GM18861 (cell line): ENCODE data around the gene SNTG2.

Experiments used
- ATAC-seq: cut with Tn5 transposase; IDR thresholded peaks from one replicate; pipeline ENCODE4 v1.9.1; 2021; ENCODE audit not compliant: unreplicated experiment

SNTG2 gene

GRCh38 chr2:926259-926793 is 24.3 kb upstream of the SNTG2 start:
- no peak for ATAC-seq

GRCh38 chr2:926896-927295 is 23.8 kb upstream of the SNTG2 start:
- no peak for ATAC-seq

- no peak for ATAC-seq
These were observed 21.5 kb upstream of the SNTG2 start for GRCh38 chr2:929011-929735.

DNA sequence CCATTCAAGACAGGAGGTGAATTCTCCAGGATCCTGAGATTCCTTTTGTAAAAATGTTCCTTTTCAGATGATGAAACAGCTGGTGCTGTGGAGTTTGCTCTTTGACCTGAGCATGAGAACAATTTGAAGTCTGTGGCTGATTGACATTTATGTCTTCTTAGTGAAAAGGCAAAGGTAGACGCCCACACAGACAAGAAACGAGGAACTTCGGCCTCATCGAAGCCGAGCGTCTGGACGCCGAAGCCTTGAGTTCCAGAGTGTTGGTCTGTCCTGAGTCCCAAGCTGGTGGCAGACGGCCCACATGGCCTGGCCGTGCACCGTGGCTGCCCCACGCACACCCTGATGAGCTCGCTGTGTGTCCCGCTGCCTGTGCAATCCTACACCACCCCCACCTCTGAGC is 20.7 kb upstream of the SNTG2 start:
- ATAC-seq: no peak

DNA sequence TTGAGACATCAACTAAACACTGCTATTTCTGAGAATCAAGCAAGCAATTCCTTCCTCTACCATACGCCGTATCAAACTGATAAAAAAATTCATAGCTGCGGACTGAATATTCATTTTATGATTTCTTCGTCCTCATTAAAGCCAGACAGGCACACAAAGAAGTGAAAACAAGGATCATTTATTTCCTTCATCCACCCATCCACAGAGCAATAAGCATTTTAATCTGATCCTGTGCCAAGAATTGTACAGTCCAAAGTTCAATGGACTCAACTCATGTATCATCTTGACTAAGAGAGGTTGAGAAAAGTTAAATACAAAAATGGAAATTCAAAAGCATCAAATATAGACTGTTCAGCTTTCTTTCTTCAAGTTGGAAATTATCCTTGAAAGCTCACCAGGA is 19.7 kb upstream of the SNTG2 start:
- ATAC-seq: no peak

- no peak for ATAC-seq
These were observed 18.1 kb upstream of the SNTG2 start for GRCh38 chr2:932320-933115.

- no peak for ATAC-seq
These were observed 16.8 kb upstream of the SNTG2 start for GRCh38 chr2:933734-934295.

DNA sequence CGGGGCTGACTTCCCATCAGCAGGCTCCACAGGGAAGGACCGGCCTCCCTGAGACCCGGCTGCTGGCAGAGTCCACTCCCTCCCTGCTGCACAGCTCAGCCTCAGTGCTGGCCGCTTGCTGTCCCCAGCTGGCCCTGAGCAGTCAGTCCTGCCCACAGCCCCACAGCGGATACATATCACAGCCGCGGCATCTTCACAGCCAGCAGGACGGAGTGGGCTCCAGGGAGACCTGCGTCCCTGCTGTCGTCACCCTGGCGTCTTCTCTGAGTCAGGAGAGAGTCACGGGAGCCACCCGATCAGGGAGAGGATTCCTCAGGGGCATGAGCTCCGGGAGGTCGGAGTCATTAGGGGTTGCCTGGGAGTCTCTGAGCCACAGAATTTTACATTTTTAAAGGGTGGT is 13.1 kb upstream of the SNTG2 start:
- ATAC-seq: no peak

DNA sequence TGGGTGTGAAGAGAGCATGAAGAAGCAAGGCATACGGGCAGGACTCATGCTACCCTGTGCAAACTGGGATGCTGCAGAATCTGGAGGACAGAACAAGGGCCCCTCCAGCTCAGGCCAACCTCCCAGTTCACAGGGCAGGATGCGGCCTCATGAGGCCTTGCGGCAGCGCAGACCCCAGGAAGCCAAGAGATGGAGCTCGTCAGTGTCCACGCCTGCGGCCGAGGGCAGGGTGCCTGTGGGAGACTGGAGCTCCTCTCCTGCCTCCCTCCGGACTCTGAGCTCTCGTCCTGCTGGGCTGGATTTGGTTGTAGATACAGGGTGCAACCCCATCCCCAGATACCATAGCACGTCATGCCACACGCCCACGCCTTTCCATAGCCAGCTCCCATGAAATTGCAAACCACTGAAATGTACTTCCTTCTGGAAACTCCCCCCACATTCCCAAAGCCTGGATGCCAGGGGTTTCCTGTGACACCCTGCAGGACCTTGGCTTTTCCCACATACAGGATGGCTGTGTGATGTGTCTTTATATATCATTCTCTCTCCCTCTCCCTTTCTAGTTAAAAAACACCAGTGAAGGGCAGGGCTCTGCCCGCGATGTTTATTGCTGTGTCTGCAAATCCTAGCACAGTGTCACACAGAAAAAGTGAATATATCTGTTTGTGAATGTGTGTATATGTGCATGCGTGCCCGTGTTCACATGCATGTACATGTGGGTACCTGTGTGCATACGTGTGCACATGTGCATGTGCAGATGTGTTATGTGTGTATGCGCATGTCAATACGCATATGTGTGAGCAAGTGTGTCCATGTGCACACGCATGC is 12.3 kb upstream of the SNTG2 start:
- ATAC-seq: no peak

DNA sequence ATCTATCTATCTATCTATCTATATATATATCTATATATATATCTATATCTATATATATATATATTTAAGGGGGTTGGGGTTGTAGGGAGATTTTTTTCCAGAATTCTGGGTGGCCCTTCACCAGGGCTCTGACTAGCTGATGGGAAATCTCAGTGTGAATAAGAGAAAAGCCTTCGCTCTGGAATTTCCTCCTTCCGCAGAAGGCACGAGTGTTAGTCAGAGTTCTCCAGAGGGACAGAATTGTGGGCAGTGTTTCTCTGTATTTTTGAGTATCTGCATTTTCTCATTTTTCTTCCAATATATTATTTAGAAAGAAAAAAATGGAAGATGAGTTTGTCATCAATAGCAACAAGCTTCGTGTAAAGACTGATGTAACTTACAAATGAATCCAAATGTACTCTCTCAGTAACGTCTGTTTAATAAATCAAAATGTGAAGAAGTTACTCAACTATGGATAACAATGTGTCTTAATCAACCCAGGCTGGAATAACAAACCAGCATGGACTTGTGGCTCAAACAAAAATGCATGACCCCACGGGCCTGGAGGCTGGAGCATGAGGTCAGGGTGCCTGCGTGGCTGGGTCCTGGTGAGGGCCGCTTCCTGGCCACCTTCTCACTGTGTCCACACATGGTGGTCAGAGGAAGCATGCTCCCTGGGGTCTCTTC is 10.6 kb upstream of the SNTG2 start:
- ATAC-seq: no peak

DNA sequence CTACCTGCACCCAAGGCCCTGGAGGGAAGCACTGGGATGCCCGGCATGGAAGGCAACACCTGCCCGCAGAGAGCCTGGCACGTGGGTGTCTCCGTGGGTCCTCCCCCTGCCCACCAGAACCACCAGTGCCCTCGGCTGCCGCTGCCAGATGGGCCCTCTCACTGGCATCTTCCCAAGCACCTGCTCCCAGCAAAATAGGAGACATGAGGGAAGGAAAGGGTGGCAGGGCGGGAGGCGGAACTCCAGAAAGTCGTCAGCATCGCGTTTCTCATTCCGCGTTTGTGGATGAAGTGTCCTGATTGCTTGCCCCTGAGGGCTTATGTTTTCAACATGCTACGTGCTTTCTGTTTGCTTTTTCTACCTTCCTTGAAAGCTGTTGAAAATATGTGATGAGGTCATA is 8.8 kb upstream of the SNTG2 start:
- no peak for ATAC-seq

- no peak for ATAC-seq
These were observed 7.7 kb upstream of the SNTG2 start for GRCh38 chr2:942775-943460.

DNA sequence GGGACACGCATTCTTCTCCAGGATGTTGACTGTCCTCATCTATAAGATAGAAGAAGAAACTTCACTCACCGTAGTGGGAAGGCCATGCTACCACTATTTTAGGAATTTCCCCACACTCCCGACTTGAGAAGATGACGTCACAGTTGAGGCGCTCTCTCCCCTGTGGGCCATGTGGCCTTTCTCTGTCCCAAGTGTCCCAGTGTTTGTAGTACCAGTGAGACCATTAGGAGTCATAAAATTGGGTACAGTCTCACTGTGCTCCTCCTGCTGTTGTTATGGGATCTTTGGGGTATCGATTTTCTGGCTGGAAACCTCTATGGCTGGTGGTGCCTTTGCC is 7.2 kb upstream of the SNTG2 start:
- ATAC-seq: no peak

- no peak for ATAC-seq
These were observed 6.8 kb upstream of the SNTG2 start for GRCh38 chr2:943821-944220.

DNA sequence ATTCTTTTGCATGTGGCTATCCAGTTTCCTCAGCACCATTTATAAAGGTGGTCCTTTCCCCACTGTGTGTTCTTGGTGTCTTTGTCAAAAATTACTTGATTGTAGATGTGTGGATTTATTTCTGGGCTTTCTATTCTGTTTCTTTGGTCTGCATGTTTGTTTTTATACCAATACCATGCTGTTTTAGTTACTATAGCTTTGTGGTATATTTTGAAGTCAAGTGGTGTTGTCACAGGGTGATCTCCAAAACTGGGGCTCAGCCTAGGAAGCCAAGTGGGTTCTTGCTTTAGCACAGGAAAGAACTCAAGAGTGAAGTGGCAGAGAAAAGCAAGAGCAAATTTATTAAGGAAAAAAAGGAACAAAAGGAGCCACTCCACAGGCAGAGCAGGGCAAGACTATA is 6.0 kb upstream of the SNTG2 start:
- ATAC-seq: no peak

DNA sequence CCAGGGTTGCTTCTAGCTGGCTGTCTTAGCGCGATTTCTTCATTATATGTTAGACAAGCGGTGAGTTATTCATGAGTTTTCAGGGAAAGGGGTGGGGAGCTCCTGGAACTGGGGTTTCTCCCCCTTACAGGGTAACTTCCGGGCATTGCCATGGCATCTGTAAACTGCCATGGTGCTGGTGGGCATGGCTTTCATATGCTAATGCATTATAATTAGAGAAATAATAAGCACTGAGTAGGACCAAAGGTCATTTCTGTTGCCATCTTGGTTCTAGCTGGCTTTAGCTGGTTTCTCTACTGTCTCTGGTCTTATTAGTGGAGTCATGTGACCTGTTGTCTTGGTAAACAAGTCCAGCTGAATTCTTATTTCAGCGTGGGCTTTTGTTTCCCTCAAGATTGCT is 5.5 kb upstream of the SNTG2 start:
- ATAC-seq: no peak

GRCh38 chr2:946073-946948 is 4.3 kb upstream of the SNTG2 start:
- ATAC-seq: peak; percentile 58

GRCh38 chr2:949384-950079 is 1.1 kb upstream of the SNTG2 start:
- ATAC-seq: no peak
